HUDEP-2 (cell line): ENCODE results near the gene TDRD10.

Experiments used
- DNase-seq, 76 experiments: peaks; one replicate each; lab custom pipeline; 2025; ENCODE audit not compliant: unreplicated experiment in 76 of 76; lab: John Stamatoyannopoulos, UW

The TDRD10 gene

GRCh38 chr1:154550657-154551056, 48.6 kb downstream of the TDRD10 start:
- DNase-seq: no peak

- no peak for DNase-seq
These were observed 49.5 kb downstream of the TDRD10 start for GRCh38 chr1:154551474-154551873.

DNA sequence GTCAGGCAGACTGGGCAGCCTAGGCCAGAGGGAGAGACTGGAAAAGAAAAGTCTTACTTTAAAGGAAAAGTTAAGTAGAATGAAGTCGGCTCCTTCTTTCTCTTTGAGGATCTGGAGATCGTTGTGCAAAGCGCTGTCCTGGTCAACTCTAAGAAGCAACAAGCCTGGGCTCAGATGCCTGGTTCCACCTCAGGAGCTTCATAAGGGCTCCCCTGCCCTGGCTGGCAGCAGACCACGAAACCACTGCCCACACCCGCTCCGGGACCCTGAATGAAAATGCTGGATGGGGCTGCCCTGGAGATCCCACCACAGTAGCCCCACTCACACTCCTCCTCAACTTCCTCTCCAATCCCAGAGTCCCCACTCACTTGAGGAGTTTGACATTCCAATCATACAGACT, 50.0 kb downstream of the TDRD10 start:
- no peak for DNase-seq

DNA sequence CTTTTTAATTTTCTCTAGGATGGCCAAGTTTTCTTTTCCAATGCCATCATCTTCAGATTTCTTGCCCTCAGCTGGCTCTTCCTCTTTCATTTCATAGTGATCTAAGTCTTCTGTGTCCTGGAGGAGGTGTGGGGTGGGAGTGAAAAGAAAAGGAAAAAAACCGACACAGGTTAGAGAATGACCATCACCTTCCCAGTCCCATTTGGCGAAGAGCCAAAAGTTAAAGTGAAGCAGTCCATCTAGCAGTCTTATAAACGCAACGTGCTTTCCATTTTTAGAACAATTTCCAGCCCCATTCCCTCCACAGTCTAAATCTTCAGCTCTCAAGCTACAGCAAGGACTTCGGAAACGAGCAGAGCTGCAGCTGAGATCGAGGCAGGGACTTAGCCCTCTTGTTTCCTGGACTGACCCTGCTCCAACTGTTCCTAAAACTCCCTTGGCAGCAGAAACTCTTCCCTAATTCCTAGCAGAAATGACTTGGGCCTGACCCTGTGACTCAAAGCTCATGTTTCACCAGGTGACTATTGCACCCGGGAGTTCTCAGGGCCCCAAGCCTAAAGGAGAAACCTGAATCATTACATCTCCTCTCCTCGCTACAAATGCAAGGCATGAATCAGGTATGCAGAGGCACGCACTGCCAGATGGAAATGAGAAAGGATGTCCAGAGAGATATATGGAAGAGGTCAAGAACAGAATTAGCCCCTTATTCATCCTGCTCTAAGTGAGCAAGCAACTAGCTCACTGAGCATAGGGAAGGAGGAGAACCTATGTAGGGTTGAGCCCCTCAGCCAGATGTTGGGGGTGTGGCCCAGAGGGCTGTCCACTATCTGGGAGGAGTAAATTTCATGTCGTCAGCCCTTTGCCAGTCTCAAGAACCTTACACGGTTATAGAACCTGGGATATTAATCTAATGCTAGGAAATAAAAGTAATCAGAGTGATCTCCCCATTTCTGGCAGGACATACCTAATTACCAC, 51.3 kb downstream of the TDRD10 start:
- DNase-seq: peak in 3 of 76 experiments; percentile 3 to 15 (median 13)

- DNase-seq: no peak
These were observed 54.4 kb downstream of the TDRD10 start for GRCh38 chr1:154556422-154556821.

DNA sequence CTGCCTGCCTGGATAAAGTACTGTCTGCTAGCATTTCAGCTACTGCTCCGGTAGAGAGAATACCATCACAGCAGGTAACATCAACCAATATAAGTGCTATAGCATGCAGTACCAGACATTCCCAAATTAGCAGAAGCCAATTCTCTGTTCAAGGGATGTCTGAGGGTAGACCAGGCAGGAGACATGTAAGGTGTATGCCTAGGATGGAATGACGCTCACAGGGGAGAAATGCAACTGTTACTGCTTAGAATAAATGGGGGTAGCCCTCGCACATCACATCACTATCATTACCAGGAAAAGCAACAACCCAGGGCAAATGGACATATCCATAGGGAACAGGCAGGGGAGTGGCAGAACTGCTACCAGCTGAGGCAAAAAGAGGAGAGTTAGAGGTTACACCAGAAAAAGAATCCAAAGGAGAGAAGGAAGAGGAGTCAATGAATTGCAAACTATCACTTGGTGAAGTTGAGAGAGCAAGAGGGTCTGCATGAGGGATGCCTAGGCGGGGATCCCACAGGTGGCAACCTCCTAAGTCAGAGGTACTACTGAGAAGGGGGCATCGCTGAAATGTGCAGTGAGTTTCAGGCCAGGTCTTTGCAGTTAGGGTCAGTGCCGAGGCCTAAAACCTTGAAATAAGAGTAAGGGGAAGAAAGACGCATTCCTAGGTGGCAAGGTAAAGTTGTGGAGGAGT, 55.4 kb downstream of the TDRD10 start:
- no peak for DNase-seq

- DNase-seq: peak in 2 of 76 experiments; percentile 12 to 13
These were observed 56.1 kb downstream of the TDRD10 start, which contains the start of gene UBE2Q1 for GRCh38 chr1:154557939-154558719. Gene UBE2Q1 (minus strand): TSS chr1:154558662. CDS start chr1:154558553, 109 bp downstream.

- peak; percentile 62 to 99 (median 98) for DNase-seq
These were observed 56.9 kb downstream of the TDRD10 start for GRCh38 chr1:154558720-154559465.

GRCh38 chr1:154559466-154560044, 57.5 kb downstream of the TDRD10 start:
- DNase-seq: peak in 73 of 76 experiments; percentile 17 to 92 (median 77)

GRCh38 chr1:154565876-154566275, 63.9 kb downstream of the TDRD10 start:
- no peak for DNase-seq

GRCh38 chr1:154567386-154568156, 65.6 kb downstream of the TDRD10 start, which contains the start of gene CHRNB2:
Gene CHRNB2 (plus strand): TSS chr1:154567778. CDS start chr1:154568045, 267 bp downstream.
- DNase-seq: peak in 54 of 76 experiments; percentile 1 to 64 (median 36)

DNA sequence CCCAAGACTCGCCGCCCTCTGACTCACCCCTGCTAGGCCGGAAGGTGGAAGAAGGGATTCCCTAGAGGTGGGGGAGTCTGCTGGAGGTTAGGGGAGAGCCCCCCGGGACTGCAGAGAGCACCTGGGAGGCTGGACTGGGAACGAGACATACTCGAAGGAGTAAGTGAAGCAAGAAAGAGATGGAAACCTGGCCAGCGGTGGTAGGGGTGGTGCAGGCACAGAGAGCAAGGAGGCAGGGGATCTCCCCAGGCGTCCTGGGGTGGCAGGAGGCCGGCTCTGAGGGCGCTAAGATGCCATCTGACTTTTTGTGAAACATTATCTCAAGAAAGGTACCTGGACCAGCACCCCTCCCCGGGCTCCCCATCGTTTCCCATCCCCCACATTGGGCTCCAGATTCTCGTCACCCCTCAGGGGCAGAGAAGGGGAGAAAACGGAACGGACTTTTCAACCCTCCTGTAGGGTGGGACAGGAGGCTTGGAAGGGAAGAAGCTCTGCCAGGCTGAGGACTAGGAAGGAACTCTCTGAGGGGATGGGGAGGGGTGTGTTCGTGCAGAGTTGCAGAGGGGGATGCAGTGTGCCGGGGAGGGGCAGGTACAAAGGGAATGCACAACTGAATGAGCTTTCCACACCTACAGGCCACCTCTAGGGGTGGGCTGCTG, 66.3 kb downstream of the TDRD10 start:
- no peak for DNase-seq

- no peak for DNase-seq
These were observed 69.4 kb downstream of the TDRD10 start for GRCh38 chr1:154571244-154571963.

DNA sequence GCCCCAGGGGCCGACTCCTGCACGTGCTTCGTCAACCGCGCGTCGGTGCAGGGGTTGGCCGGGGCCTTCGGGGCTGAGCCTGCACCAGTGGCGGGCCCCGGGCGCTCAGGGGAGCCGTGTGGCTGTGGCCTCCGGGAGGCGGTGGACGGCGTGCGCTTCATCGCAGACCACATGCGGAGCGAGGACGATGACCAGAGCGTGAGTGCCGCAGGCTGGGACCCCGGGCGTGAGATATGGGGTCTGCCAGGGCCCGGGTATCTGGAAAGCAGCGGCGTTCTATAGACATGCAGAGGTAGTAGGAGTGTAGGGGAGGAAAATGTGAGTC, 69.9 kb downstream of the TDRD10 start:
- DNase-seq: no peak

GRCh38 chr1:154572468-154573167, 70.6 kb downstream of the TDRD10 start:
- DNase-seq: no peak

GRCh38 chr1:154573168-154573510, 71.1 kb downstream of the TDRD10 start:
- DNase-seq: no peak

- DNase-seq: peak in 57 of 76 experiments; percentile 5 to 78 (median 36)
These were observed 72.7 kb downstream of the TDRD10 start for GRCh38 chr1:154574716-154575115.
